Neural cell (in vitro differentiated cells): ENCODE data around the gene DCAF7. TPM values are rescaled to one million over a fixed set of nuclear protein-coding genes. Genes with fewer than 3 reads are reported as not detected.

Experiments
- H2AFZ ChIP-seq: fragments of 200-600, 300-800 bp; sonication (generic), shearing (Covaris generic); 2 replicates; pipeline ENCODE4 v1.6.0; 2014; ENCODE audit warnings: low read depth, mild to moderate bottlenecking, antibody characterized with exemption, low read length, moderate library complexity
- H3F3A ChIP-seq: fragments of 200-600 bp; shearing (Covaris generic); 2 replicates; pipeline ENCODE4 v1.6.1; 2016; ENCODE audit warnings: mild to moderate bottlenecking, moderate library complexity, mixed read lengths, antibody characterized with exemption, low read length; ENCODE audit not compliant: insufficient read depth, poor library complexity, severe bottlenecking
- H3K27ac ChIP-seq: fragments of 200-600, 300-800 bp; sonication (generic), shearing (Covaris generic); 2 replicates; pipeline ENCODE4 v1.5.1; 2014; ENCODE audit warnings: mild to moderate bottlenecking, low read length, moderate library complexity
- H3K27me3 ChIP-seq: fragments of 300-800, 200-600 bp; sonication (generic), shearing (Covaris generic); 2 replicates; pipeline ENCODE4 v1.6.0; 2014; ENCODE audit warnings: mild to moderate bottlenecking, low read depth, low read length, moderate library complexity; ENCODE audit not compliant: insufficient read depth
- H3K36me3 ChIP-seq: fragments of 300-800, 200-600 bp; sonication (generic), shearing (Covaris generic); 2 replicates; pipeline ENCODE4 v1.5.1; 2014; ENCODE audit warnings: mild to moderate bottlenecking, antibody characterized with exemption, low read length, moderate library complexity; ENCODE audit not compliant: insufficient read depth
- H3K4me2 ChIP-seq: fragments of 300-800, 200-600 bp; sonication (generic), shearing (Covaris generic); 2 replicates; pipeline ENCODE4 v1.6.0; 2014; ENCODE audit warnings: mild to moderate bottlenecking, low read length
- H3K4me3 ChIP-seq: fragments of 300-800, 200-600 bp; sonication (generic), shearing (Covaris generic); 2 replicates; pipeline ENCODE4 v1.5.1; 2014; ENCODE audit warnings: mild to moderate bottlenecking, low read length, moderate library complexity
- H3K79me2 ChIP-seq: fragments of 200-600 bp; shearing (Covaris generic); replicated peaks from 2 replicates; pipeline ENCODE4 v1.6.0; 2014; ENCODE audit warnings: mild to moderate bottlenecking, low read length, moderate library complexity; ENCODE audit not compliant: insufficient read depth
- H3K9ac ChIP-seq: fragments of 300-800, 200-600 bp; sonication (generic), shearing (Covaris generic); 2 replicates; pipeline ENCODE4 v1.6.1; 2016; ENCODE audit warnings: mild to moderate bottlenecking, low read length, mixed read lengths
- H3K9me2 ChIP-seq: fragments of 200-600 bp; shearing (Covaris generic); 2 replicates; pipeline ENCODE4 v1.6.1; 2016; ENCODE audit warnings: mild to moderate bottlenecking, low read length, mixed read lengths; ENCODE audit not compliant: insufficient read depth
- H3K9me3 ChIP-seq: fragments of 200-600, 300-800 bp; sonication (generic), shearing (Covaris generic); 2 replicates; pipeline ENCODE4 v1.6.1; 2016; ENCODE audit warnings: mild to moderate bottlenecking, mixed run types, low read length, moderate library complexity, mixed read lengths
- H4K20me1 ChIP-seq: fragments of 200-600 bp; shearing (Covaris generic); 2 replicates; pipeline ENCODE4 v1.6.1; 2016; ENCODE audit warnings: mild to moderate bottlenecking, mixed run types; ENCODE audit not compliant: insufficient read depth
- MXI1 ChIP-seq: fragments of 450-650 bp; conservative IDR thresholded peaks from 2 replicates; pipeline ENCODE4 v1.6.1; 2014; ENCODE audit warnings: antibody characterized with exemption, mild to moderate bottlenecking; ENCODE audit not compliant: poor library complexity, severe bottlenecking
- POLR2AphosphoS5 ChIP-seq: IDR thresholded peaks from 2 replicates; pipeline ENCODE4 v1.6.1; 2012
- RAD21 ChIP-seq: fragments of 450-650 bp; conservative IDR thresholded peaks from 2 replicates; pipeline ENCODE4 v1.6.1; 2014; ENCODE audit warnings: antibody characterized with exemption, mild to moderate bottlenecking, moderate library complexity
- SMC3 ChIP-seq: fragments of 450-650 bp; conservative IDR thresholded peaks from 2 replicates; pipeline ENCODE4 v1.6.1; 2014; ENCODE audit warnings: antibody characterized with exemption, mild to moderate bottlenecking, moderate library complexity; ENCODE audit not compliant: poor library complexity
- TAF1 ChIP-seq: IDR thresholded peaks from 2 replicates; pipeline ENCODE4 v1.6.1; 2012; ENCODE audit warnings: low read depth
- polyA plus RNA-seq: library from polyadenylated mRNA; depleted of rRNA; stranded (reverse); fragments of >200 nt; gene quantifications from 2 replicates; pipeline ENCODE4 v1.2.3, GENCODE V29; 2014
- TF ChIP-seq, protein P1 (sequence below): IDR thresholded peaks from 2 replicates; pipeline ENCODE4 v1.6.1; 2012; ENCODE audit warnings: borderline replicate concordance
- TF ChIP-seq, protein P2 (sequence below): fragments of 450-650 bp; IDR thresholded peaks from 2 replicates; pipeline ENCODE4 v1.5.1; 2014; ENCODE audit warnings: antibody characterized with exemption, mild to moderate bottlenecking, moderate library complexity; ENCODE audit not compliant: poor library complexity, severe bottlenecking

DCAF7 gene
- polyA plus RNA-seq, 1 donor from 2014 or later, result 35.3 TPM

GRCh38 chr17:63634816-63635215 is 84.5 kb downstream of the DCAF7 start:
- Histone ChIP-seq H3K27ac (no peak overlapping the region), H3F3A (no peaks in the 10 kb centered on the region)

GRCh38 chr17:63635290-63635689 is 85.0 kb downstream of the DCAF7 start:
- Histone ChIP-seq H3K4me2 (no peak overlapping the region), H3K9me3 (no peaks in the 10 kb centered on the region), H4K20me1 (no peaks in the 10 kb centered on the region), H3K9me2 (no peaks in the 10 kb centered on the region), H3K27ac (no peak overlapping the region), H3F3A (no peaks in the 10 kb centered on the region), H3K4me3 (no peak overlapping the region), H2AFZ (no peak overlapping the region), H3K79me2 (peaks cover 12% of the 10 kb centered on the region), H3K9ac (no peak overlapping the region), H3K36me3 (no peaks in the 10 kb centered on the region), H3K27me3 (no peaks in the 10 kb centered on the region)
- TF ChIP-seq POLR2AphosphoS5, result no peak
- TF ChIP-seq TAF1, result no peak

More at GRCh38 chr17:63634816-63635215, 84.5 kb downstream of the DCAF7 start:
- Histone ChIP-seq H3K27me3 (no peaks in the 10 kb centered on the region), H3K36me3 (no peaks in the 10 kb centered on the region), H3K4me2 (no peak overlapping the region), H3K9me3 (no peaks in the 10 kb centered on the region), H3K9ac (no peak overlapping the region), H4K20me1 (no peaks in the 10 kb centered on the region), H3K79me2 (peaks cover 12% of the 10 kb centered on the region), H3K4me3 (no peak overlapping the region), H2AFZ (no peak overlapping the region), H3K9me2 (no peaks in the 10 kb centered on the region)
- no peak for TF ChIP-seq TAF1

- Histone ChIP-seq H3K36me3 (no peaks in the 10 kb centered on the region), H3K27me3 (no peaks in the 10 kb centered on the region), H3K4me2 (no peak overlapping the region), H3F3A (no peaks in the 10 kb centered on the region), H2AFZ (no peak overlapping the region), H4K20me1 (no peaks in the 10 kb centered on the region), H3K27ac (no peak overlapping the region), H3K9ac (no peak overlapping the region), H3K9me3 (no peaks in the 10 kb centered on the region), H3K9me2 (no peaks in the 10 kb centered on the region), H3K79me2 (peaks cover 8% of the 10 kb centered on the region), H3K4me3 (no peak overlapping the region)
- no peak for TF ChIP-seq MXI1
- TF ChIP-seq SMC3, result no peak
- TF ChIP-seq RAD21, result no peak
- TF ChIP-seq, protein P1, sequence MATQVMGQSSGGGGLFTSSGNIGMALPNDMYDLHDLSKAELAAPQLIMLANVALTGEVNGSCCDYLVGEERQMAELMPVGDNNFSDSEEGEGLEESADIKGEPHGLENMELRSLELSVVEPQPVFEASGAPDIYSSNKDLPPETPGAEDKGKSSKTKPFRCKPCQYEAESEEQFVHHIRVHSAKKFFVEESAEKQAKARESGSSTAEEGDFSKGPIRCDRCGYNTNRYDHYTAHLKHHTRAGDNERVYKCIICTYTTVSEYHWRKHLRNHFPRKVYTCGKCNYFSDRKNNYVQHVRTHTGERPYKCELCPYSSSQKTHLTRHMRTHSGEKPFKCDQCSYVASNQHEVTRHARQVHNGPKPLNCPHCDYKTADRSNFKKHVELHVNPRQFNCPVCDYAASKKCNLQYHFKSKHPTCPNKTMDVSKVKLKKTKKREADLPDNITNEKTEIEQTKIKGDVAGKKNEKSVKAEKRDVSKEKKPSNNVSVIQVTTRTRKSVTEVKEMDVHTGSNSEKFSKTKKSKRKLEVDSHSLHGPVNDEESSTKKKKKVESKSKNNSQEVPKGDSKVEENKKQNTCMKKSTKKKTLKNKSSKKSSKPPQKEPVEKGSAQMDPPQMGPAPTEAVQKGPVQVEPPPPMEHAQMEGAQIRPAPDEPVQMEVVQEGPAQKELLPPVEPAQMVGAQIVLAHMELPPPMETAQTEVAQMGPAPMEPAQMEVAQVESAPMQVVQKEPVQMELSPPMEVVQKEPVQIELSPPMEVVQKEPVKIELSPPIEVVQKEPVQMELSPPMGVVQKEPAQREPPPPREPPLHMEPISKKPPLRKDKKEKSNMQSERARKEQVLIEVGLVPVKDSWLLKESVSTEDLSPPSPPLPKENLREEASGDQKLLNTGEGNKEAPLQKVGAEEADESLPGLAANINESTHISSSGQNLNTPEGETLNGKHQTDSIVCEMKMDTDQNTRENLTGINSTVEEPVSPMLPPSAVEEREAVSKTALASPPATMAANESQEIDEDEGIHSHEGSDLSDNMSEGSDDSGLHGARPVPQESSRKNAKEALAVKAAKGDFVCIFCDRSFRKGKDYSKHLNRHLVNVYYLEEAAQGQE, result no peak
- no peak for TF ChIP-seq POLR2AphosphoS5
- TF ChIP-seq, protein P2, sequence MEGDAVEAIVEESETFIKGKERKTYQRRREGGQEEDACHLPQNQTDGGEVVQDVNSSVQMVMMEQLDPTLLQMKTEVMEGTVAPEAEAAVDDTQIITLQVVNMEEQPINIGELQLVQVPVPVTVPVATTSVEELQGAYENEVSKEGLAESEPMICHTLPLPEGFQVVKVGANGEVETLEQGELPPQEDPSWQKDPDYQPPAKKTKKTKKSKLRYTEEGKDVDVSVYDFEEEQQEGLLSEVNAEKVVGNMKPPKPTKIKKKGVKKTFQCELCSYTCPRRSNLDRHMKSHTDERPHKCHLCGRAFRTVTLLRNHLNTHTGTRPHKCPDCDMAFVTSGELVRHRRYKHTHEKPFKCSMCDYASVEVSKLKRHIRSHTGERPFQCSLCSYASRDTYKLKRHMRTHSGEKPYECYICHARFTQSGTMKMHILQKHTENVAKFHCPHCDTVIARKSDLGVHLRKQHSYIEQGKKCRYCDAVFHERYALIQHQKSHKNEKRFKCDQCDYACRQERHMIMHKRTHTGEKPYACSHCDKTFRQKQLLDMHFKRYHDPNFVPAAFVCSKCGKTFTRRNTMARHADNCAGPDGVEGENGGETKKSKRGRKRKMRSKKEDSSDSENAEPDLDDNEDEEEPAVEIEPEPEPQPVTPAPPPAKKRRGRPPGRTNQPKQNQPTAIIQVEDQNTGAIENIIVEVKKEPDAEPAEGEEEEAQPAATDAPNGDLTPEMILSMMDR, result no peak
These were observed 85.5 kb downstream of the DCAF7 start for GRCh38 chr17:63635787-63636186.
